ENCODE results near the gene ZNF362.

Gene ZNF362

GRCh38 chr1:33273406-33273805 is 17.1 kb downstream of the ZNF362 start:
- TF ChIP-seq NFIC (IDR thresholded peaks at IDR 0.05) = no peak
- TF ChIP-seq CREB1 (IDR thresholded peaks at IDR 0.05; ENCODE audit: low read depth) = no peak
- TF ChIP-seq TCF12 (IDR thresholded peaks at IDR 0.05; ENCODE audit: low read depth) = no peak
- TF ChIP-seq CEBPB (IDR thresholded peaks at IDR 0.05) = no peak
- TF ChIP-seq TAF1 (IDR thresholded peaks at IDR 0.05; ENCODE audit: low read depth) = no peak
- no peak for TF ChIP-seq YY1 (IDR thresholded peaks at IDR 0.05; ENCODE audit: low read depth)
- TF ChIP-seq USF1 (IDR thresholded peaks at IDR 0.05) = no peak
- no peak for TF ChIP-seq MAX (IDR thresholded peaks at IDR 0.05)
- TF ChIP-seq RAD21 (IDR thresholded peaks at IDR 0.05; ENCODE audit: low read depth) = no peak
- TF ChIP-seq FOXM1 (IDR thresholded peaks at IDR 0.05; ENCODE audit: borderline replicate concordance, low read depth) = no peak
- no peak for TF ChIP-seq REST (IDR thresholded peaks at IDR 0.05; ENCODE audit: low read depth)
- TF ChIP-seq EP300 (IDR thresholded peaks at IDR 0.05; ENCODE audit: borderline replicate concordance) = no peak
- TF ChIP-seq ZBTB7A (IDR thresholded peaks at IDR 0.05; ENCODE audit: low read depth) = no peak
- no peak for TF ChIP-seq TEAD4 (IDR thresholded peaks at IDR 0.05)
- no peak for TF ChIP-seq EGR1 (IDR thresholded peaks at IDR 0.05)

DNA sequence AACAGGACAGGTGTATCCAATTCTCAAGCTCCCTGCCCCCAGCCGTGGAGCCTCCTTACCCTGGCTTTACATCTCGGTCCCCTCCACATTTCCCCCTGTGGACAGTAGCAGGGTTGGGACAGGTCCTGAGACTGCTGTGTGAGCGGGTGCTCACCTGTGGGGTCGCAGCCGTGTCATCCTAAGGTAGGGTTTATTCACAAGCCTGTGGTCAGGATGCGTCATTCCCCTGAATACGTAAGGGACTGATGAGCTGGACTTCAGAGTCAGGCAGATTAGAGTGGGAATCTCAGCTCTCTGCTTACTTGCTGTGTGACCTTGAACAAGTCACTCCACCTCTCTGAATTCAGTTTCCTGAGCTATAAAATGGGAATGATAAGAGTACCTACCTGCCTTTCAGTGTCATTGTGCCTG is 17.7 kb downstream of the ZNF362 start:
- TF ChIP-seq EP300 (IDR thresholded peaks at IDR 0.05; ENCODE audit: borderline replicate concordance) (no peak), NFIC (IDR thresholded peaks at IDR 0.05) (no peak), EGR1 (IDR thresholded peaks at IDR 0.05) (no peak)

GRCh38 chr1:33274446-33274845 is 18.2 kb downstream of the ZNF362 start:
- no peak for TF ChIP-seq USF1 (IDR thresholded peaks at IDR 0.05)

GRCh38 chr1:33275195-33275594 is 18.9 kb downstream of the ZNF362 start:
- no peak for TF ChIP-seq USF1 (IDR thresholded peaks at IDR 0.05)
- no peak for TF ChIP-seq FOXM1 (IDR thresholded peaks at IDR 0.05; ENCODE audit: borderline replicate concordance, low read depth)
- TF ChIP-seq CEBPB (IDR thresholded peaks at IDR 0.05) = no peak
- no peak for TF ChIP-seq TCF12 (IDR thresholded peaks at IDR 0.05; ENCODE audit: low read depth)
- no peak for TF ChIP-seq YY1 (IDR thresholded peaks at IDR 0.05; ENCODE audit: low read depth)
- no peak for TF ChIP-seq REST (IDR thresholded peaks at IDR 0.05; ENCODE audit: low read depth)

DNA sequence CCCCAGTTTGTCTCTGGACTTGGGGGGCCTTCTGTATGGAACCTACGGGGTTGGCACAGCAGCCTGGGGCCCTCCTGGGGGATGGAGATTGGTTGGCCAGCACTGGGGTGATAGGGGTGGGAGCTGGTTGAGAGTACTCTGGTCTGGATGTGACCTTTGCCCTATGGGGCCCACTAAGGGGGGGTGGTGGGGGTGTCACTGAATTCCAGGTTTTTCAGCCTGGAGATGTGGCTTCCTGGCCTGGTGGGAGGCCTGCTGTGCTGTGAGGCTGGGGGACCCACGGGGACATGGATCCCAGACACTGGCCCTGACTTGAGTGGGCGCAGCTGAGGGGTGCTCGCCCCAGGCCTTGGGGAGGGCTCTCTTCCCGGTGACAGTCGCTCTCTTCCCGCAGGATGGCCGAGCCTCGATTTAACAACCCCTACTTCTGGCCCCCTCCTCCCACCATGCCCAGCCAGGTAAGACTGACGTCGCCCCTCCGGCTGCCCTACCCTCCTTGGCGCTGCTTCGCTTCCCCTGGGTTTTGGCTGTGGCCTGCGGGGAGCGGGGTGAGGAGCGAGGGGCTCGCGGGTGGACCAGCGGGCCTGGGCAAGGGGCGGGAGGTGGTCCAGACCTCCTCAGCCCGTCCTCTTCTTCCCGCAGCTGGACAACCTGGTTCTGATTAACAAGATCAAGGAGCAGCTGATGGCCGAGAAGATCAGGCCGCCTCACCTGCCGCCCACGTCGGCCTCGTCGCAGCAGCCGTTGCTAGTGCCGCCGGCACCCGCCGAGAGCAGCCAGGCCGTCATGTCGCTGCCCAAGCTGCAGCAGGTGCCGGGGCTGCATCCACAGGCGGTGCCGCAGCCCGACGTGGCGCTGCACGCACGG is 19.6 kb downstream of the ZNF362 start:
- TF ChIP-seq NFIC (IDR thresholded peaks at IDR 0.05) = no peak
- no peak for TF ChIP-seq RAD21 (IDR thresholded peaks at IDR 0.05; ENCODE audit: low read depth)
- no peak for TF ChIP-seq YY1 (IDR thresholded peaks at IDR 0.05; ENCODE audit: low read depth)
- no peak for TF ChIP-seq REST (IDR thresholded peaks at IDR 0.05; ENCODE audit: low read depth)
- TF ChIP-seq USF1 (IDR thresholded peaks at IDR 0.05) = no peak
- no peak for TF ChIP-seq EGR1 (IDR thresholded peaks at IDR 0.05)
- no peak for TF ChIP-seq EP300 (IDR thresholded peaks at IDR 0.05; ENCODE audit: borderline replicate concordance)
- TF ChIP-seq ZBTB7A (IDR thresholded peaks at IDR 0.05; ENCODE audit: low read depth) = no peak
- no peak for TF ChIP-seq CREB1 (IDR thresholded peaks at IDR 0.05; ENCODE audit: low read depth)

Data from Ishikawa (cell line).